HUES64 (cell line): Measurements from ENCODE around the gene UGGT2.
"Not testable (repeated sequence)": the region's sequence is repeated elsewhere in the genome, so short reads cannot be mapped to it uniquely, and the experiment has no call there.

Experiments
- H3K27ac ChIP-seq: 2 replicates; pipeline ENCODE4 v1.7.0; 2013; ENCODE audit warnings: low read depth, low read length, inconsistent platforms
- H3K27me3 ChIP-seq: 2 replicates; pipeline ENCODE4 v1.6.1; 2013; ENCODE audit warnings: mild to moderate bottlenecking, low read length; ENCODE audit not compliant: insufficient read depth
- H3K36me3 ChIP-seq: 2 replicates; pipeline ENCODE4 v1.6.1; 2013; ENCODE audit warnings: mild to moderate bottlenecking, low read length; ENCODE audit not compliant: insufficient read depth
- H3K4me1 ChIP-seq: 2 replicates; pipeline ENCODE4 v1.6.1; 2013; ENCODE audit warnings: mild to moderate bottlenecking, low read length, moderate library complexity; ENCODE audit not compliant: insufficient read depth
- H3K4me3 ChIP-seq: 2 replicates; pipeline ENCODE4 v1.5.1; 2013; ENCODE audit warnings: mild to moderate bottlenecking, low read length, moderate library complexity
- H3K9ac ChIP-seq: 2 replicates; pipeline ENCODE4 v1.6.1; 2013; ENCODE audit warnings: mild to moderate bottlenecking, low read depth, low read length
- H3K9me3 ChIP-seq: 2 replicates; pipeline ENCODE4 v1.6.1; 2013; ENCODE audit warnings: low read depth, low read length; ENCODE audit not compliant: insufficient read depth
- WGBS: fragments of 150-250, 120-280 bp; methylation state at CpG from one replicate; pipeline ENCODE4 v1.1.7; 2013; ENCODE audit warnings: missing lambda C conversion rate; 5-methylcytosine and 5-hydroxymethylcytosine counted together

Gene UGGT2

DNA sequence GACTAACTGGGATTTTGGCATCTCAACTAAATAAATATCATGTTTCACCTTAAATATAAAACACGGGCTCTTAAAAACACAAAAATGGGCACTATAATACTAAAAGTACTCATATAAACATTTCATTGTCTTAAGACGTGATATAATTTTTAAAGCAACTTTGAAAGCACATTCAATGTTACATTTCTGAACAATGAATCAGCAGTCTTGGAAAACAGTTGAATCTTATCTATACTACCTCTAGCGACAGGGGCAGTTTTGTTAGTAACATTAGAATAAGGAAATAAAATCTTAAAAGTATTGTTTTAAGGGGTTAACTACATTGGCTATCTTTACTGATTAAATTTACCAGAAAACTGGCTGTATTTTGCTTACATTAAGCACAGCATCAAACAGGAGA is 156.9 kb downstream of the UGGT2 start:
- H3K4me1 ChIP-seq, result no peaks in the 10 kb centered on the region
- H3K27ac ChIP-seq, result no peak overlapping the region
- H3K9me3 ChIP-seq, result no peaks in the 10 kb centered on the region
- H3K27me3 ChIP-seq, result no peaks in the 10 kb centered on the region
- no peak overlapping the region for H3K9ac ChIP-seq
- no peak overlapping the region for H3K4me3 ChIP-seq
- peaks cover 10% of the 10 kb centered on the region; the same call in 1 of the 2 replicates for H3K36me3 ChIP-seq
- WGBS, result 98% methylated on average over 2 of the region's 3 CpGs

DNA sequence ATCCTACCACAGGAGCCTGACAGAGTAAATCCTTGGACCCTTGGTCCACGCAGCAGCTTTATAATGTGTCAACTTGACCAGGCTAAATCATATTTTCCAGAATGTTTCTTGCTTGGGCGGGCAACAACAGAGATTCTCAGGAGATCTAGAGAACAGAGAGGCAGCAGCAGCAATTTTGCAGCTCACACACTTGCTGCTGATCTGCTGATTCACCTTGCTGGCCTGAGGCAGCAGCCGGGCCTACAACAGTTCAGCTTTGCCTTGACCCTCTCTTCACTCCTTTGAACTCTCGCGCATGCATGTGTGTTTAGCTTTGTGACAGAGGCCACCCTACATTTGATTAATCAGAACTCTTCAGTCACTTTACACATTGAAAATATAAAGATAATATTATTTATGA is 159.3 kb downstream of the UGGT2 start:
- 92% methylated on average over 5 of the region's 5 CpGs for WGBS
- Histone ChIP-seq H3K4me1 (no peaks in the 10 kb centered on the region), H3K27me3 (no peaks in the 10 kb centered on the region), H3K36me3 (peaks cover 17% of the 10 kb centered on the region; the same call in 1 of the 2 replicates), H3K4me3 (no peak overlapping the region), H3K9ac (no peak overlapping the region), H3K27ac (no peak overlapping the region), H3K9me3 (no peaks in the 10 kb centered on the region)

DNA sequence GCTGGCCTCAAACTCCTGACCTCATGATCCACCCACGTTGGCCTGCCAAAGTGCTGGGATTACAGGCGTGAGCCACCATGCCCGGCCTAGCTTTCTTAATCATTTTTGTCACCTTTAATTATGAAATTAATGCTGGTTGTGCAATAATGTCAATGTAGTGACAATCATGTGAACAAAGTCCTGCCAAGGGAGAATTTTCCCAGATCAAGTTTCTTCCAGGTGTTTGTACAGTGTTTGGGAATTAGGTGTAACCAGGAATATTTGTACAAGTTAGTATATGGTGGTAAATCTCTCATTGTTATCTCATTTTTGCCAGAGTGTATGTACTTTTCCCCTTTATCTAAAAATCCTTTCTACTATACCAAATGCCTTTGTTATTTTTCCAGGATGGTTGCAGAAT is 171.1 kb downstream of the UGGT2 start:
- no peak overlapping the region for H3K4me3 ChIP-seq
- no peaks in the 10 kb centered on the region for H3K27me3 ChIP-seq
- no peak overlapping the region for H3K27ac ChIP-seq
- no peaks in the 10 kb centered on the region; the same call in 1 of the 2 replicates for H3K4me1 ChIP-seq
- H3K9me3 ChIP-seq, result no peaks in the 10 kb centered on the region
- H3K36me3 ChIP-seq, result peaks cover 43% of the 10 kb centered on the region
- no peak overlapping the region for H3K9ac ChIP-seq
- 98% methylated on average over 3 of the region's 3 CpGs for WGBS

DNA sequence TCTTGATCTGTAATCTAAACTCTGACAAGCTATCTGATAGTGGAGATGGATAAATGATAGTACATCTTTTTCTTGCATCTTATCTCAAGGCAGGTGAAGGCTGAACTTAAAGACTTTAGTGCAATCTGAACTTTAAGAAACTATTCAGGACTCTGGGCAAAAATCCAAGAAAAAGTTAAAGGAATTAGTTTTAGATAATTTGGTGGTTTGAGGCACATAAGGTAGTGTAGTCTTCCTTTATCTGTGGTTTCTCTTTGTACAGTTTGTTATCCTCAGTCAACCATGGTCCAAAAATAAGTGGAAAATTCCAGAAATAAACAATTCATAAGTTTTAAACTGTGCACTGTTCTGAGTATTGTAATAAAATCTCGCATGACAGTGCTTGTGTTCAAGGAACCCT is 172.9 kb downstream of the UGGT2 start:
- H3K9me3 ChIP-seq, result no peaks in the 10 kb centered on the region
- H3K4me3 ChIP-seq, result no peak overlapping the region
- 100% methylated on average over 1 of the region's 1 CpG for WGBS
- no peak overlapping the region for H3K9ac ChIP-seq
- no peaks in the 10 kb centered on the region for H3K27me3 ChIP-seq
- no peak overlapping the region for H3K27ac ChIP-seq
- peaks cover 41% of the 10 kb centered on the region for H3K36me3 ChIP-seq
- H3K4me1 ChIP-seq, result no peaks in the 10 kb centered on the region; the same call in 1 of the 2 replicates

DNA sequence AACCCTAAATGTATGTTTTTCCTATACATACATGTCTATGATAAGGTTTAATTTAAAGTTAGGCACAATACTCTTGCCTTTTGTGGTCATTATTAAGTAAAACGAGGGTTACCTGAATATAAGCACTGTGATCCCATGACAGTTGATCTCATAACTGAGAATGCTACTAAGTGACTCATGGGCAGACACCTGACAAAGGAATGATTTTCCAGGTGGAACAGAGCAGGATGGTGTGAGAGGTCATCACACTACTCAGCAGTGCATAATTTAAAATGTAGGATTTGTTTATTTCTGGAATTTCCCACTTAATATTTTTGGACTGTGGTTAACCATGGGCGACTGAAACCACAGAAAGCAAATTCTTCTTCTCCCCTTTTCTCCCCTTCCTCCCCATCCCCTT is 178.9 kb downstream of the UGGT2 start:
- WGBS, result 90% methylated on average over 2 of the region's 2 CpGs

DNA sequence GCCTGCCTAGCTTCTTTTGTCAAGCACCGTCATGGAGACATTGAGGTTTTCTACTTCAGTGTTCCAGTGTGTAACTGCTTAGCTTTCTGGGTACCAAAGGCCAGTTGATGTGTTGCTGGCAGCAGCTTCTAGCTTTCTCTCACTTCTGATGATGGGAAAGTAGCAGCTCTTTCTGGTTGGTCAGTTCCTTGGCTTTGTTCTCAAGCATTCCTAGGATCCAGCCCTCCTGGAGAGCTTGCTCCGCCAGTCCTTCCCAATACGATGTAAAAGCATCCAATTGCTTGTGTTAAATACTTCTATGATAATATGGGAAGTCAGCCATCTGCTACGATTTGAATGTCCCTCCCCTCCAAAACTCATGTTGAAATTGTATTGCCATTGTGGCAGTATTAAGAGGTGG is 182.8 kb downstream of the UGGT2 start:
- Histone ChIP-seq H3K4me3 (no peak overlapping the region), H3K27ac (no peak overlapping the region), H3K9ac (no peak overlapping the region), H3K9me3 (no peaks in the 10 kb centered on the region), H3K4me1 (no peaks in the 10 kb centered on the region), H3K36me3 (no peaks in the 10 kb centered on the region; the same call in 1 of the 2 replicates), H3K27me3 (no peaks in the 10 kb centered on the region)
- WGBS, result 85% methylated on average over 4 of the region's 4 CpGs

More for the DNA sequence above, 178.9 kb downstream of the UGGT2 start:
- Histone ChIP-seq H3K4me1 (no peaks in the 10 kb centered on the region), H3K9me3 (no peaks in the 10 kb centered on the region), H3K4me3 (no peak overlapping the region), H3K36me3 (peaks cover 15% of the 10 kb centered on the region), H3K27me3 (no peaks in the 10 kb centered on the region), H3K27ac (no peak overlapping the region), H3K9ac (no peak overlapping the region)

DNA sequence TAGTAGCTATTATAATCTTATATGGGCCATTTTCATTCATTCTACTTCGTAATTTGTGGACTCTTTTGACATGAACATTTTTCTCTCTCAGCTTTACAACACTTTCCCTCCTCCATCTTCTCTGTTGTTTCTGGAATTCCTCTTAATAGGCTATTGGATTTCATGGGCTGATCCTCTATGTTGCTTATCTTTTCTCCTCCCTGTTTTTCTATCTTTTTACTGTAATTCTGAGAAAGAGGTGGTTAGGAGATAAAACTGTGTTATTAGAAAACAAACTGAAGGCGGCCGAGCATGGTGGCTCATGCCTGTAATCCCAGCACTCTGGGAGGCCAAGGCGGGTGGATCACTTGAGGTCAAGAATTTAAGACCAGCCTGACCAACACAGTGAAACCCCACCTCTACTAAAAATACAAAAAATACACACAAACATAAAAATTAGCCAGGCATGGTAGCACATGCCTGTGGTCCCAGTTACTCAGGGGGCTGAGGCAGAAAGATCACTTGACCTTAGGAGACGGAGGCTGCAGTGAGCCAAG is 188.1 kb downstream of the UGGT2 start:
- Histone ChIP-seq H3K4me1 (no peaks in the 10 kb centered on the region), H3K27me3 (no peaks in the 10 kb centered on the region), H3K27ac (no peak overlapping the region), H3K4me3 (no peak overlapping the region), H3K9me3 (no peaks in the 10 kb centered on the region), H3K9ac (no peak overlapping the region), H3K36me3 (peaks cover 9% of the 10 kb centered on the region; the same call in 1 of the 2 replicates)
- WGBS, result 94% methylated on average over 5 of the region's 5 CpGs

DNA sequence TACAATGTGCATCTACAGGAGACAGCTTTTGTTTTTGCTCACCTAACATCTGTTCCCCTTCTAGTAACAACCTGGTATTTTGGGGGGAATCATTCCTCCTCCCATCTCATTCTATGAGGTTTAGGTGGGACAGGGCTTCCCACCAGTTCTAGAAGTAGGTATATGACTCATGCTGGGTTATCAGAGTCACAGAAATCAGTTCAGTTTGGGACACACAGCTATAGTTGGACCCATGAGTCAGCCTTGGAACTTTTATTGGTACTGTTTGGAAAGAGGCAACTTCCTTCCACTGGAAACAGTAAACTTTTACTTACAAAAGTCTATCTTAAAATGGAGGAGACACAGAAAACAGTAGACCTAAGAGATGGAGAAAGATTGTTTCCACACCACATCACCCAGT is 190.8 kb downstream of the UGGT2 start:
- Histone ChIP-seq H3K36me3 (peaks cover 9% of the 10 kb centered on the region; the same call in 1 of the 2 replicates), H3K27me3 (no peaks in the 10 kb centered on the region), H3K9me3 (no peaks in the 10 kb centered on the region), H3K4me3 (no peak overlapping the region), H3K27ac (no peak overlapping the region), H3K9ac (no peak overlapping the region), H3K4me1 (no peaks in the 10 kb centered on the region)

DNA sequence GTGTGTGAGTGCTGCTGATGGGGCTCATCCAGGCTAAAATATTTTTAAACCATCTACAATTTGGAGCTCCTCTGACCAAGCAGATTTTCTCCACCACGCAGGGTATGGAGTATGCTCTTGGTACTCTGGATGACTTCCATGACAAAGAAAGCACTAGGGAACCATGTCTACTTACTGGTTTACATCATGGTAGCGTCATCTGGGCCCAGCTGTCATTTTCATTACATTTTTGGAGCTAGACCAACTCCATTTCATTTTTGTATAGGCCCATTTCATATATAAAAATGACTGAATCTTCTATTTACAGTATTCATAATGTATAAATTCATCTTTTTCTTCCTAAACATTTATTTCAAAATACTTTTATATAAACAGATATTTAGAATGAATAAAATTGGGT is 191.9 kb downstream of the UGGT2 start:
- 94% methylated on average over 2 of the region's 2 CpGs for WGBS
- Histone ChIP-seq H3K36me3 (peaks cover 9% of the 10 kb centered on the region; the same call in 1 of the 2 replicates), H3K4me3 (no peak overlapping the region), H3K27ac (no peak overlapping the region), H3K9me3 (no peaks in the 10 kb centered on the region), H3K4me1 (no peaks in the 10 kb centered on the region), H3K9ac (no peak overlapping the region), H3K27me3 (no peaks in the 10 kb centered on the region)

DNA sequence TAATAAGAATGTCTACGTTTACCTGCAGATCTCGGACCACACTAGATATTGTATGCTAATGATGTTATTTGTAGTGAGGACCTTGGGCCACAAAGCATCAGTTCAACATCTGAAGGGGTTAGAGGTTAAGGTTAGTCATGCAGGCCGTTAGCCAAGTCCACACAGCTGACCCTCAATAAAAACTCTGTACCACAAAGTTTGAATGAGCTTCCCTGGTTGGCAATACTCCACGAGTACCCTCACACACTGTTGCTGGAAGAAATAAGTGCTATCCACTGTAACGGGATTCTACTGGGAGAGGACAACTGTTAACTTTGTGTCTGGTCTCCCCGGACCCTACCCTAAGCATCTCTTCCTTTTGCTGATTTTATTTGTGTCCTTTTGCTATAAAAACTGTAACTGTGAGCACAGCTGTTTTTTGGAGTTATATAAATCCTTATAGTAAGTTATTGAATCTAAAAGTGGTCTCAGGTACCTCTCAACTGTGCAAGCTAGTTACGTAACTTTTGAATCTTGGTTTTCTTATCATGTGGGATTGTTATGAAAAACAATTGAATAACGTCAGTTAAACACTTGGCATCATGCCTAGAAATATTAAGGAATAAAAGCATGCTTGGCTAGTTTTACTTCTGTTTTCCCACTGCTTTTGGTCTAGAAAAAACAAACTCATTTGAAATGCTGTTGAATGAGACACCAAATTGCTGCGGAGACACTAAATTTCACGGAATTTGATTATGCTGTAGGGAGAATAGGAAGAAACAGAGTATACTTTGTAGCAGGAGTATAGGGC is 194.7 kb downstream of the UGGT2 start:
- Histone ChIP-seq H3K27ac (no peak overlapping the region), H3K9ac (no peak overlapping the region), H3K36me3 (peaks cover 17% of the 10 kb centered on the region), H3K4me3 (no peak overlapping the region), H3K27me3 (no peaks in the 10 kb centered on the region), H3K4me1 (no peaks in the 10 kb centered on the region), H3K9me3 (no peaks in the 10 kb centered on the region)
- 95% methylated on average over 10 of the region's 10 CpGs for WGBS

DNA sequence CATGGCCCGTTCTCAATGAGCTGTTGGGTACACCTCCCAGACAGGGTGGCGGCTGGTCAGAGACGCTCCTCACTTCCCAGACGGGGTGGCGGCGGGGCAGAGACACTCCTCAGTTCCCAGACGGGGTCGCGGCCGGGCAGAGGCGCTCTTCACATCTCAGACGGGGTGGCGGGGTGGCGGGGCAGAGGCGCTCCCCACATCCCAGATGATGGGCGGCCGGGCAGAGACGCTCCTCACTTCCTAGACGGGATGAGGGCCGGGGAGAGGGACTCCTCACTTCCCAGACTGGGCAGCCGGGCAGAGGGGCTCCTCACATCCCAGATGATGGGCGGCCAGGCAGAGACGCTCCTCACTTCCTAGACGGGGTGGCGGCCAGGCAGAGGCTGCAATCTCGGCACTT is 207.5 kb downstream of the UGGT2 start:
- not testable (repeated sequence) for H3K4me1 ChIP-seq, H3K4me3 ChIP-seq, H3K27ac ChIP-seq, H3K9ac ChIP-seq, H3K27me3 ChIP-seq
- H3K36me3 ChIP-seq, result peaks cover 30% of the 10 kb centered on the region
- peaks cover 34% of the 10 kb centered on the region for H3K9me3 ChIP-seq
- 96% methylated on average over 26 of the region's 26 CpGs for WGBS
